ENCODE data around the gene NPHS1. TPM values are rescaled to one million over a fixed set of nuclear protein-coding genes. Genes with fewer than 3 reads are reported as not detected.

The NPHS1 gene
- total and polyA plus RNA-seq, 9 donors: 0.01 to 1.0 (median 0.12) TPM; not detected in 6

DNA sequence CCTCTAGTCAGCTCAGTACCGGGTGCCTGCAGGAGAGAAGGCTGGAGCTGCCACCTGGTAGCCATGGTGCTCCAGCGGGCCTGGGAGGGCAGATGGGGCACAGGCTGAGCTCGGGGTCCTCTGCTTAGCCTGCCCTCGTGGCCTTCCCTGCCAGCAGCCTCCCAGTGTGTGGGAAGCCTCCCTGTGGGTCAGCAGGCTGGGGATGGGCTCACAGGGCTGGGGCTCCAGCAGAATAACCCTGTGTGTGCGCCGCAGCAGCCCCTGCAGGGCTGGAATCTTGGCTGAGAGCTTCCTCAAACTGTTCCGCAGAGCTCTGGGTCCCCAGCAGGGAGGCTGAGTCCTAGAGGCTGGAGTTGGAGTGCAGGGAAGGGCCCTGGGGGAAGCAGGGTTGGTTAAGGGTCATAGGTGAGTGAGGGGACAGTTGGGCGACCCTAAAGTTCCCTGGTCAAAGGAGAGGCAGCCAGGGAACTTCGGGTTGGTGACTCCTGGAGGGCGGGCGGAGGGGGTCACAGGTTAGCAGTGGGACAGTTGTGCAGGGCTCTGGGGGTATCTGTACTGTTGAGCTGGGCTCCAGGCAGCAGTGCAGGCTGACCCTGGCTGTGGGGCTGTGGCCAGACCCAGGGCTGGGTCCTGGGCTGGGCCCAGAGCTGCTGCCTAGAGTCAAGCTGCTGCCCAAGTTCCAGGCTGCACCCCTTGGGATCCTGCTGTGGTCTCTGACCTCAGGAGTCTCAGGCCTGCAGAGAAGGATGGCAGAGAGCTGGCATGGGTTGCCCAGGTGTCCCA, 62.9 kb downstream of the NPHS1 start:
- Histone ChIP-seq H3K4me1 (ENCODE audit: insufficient read depth) (no peaks in the 10 kb centered on the region), H3K27me3 (no peaks in the 10 kb centered on the region), H3K9me3 (no peaks in the 10 kb centered on the region), H3K4me3 (no peak overlapping the region), H3K36me3 (no peaks in the 10 kb centered on the region), H3K27ac (no peak overlapping the region)
- 72 to 90% (median 83%) methylated on average over 7 to 11 of the region's 11 CpGs for WGBS, 3 donors
- TF ChIP-seq, protein P1, sequence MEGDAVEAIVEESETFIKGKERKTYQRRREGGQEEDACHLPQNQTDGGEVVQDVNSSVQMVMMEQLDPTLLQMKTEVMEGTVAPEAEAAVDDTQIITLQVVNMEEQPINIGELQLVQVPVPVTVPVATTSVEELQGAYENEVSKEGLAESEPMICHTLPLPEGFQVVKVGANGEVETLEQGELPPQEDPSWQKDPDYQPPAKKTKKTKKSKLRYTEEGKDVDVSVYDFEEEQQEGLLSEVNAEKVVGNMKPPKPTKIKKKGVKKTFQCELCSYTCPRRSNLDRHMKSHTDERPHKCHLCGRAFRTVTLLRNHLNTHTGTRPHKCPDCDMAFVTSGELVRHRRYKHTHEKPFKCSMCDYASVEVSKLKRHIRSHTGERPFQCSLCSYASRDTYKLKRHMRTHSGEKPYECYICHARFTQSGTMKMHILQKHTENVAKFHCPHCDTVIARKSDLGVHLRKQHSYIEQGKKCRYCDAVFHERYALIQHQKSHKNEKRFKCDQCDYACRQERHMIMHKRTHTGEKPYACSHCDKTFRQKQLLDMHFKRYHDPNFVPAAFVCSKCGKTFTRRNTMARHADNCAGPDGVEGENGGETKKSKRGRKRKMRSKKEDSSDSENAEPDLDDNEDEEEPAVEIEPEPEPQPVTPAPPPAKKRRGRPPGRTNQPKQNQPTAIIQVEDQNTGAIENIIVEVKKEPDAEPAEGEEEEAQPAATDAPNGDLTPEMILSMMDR (IDR thresholded peaks at IDR 0.05): no peak
- TF ChIP-seq POLR2A (IDR thresholded peaks at IDR 0.05): no peak
- TF ChIP-seq EP300 (IDR thresholded peaks at IDR 0.05): no peak
- DNase-seq: no peak
- intact Hi-C loops (cut with DNase I): loop anchor here in 1 of 4 donors (10.0 kb wide), 1 partner anchor 135 kb away; no protein-coding TSS in a partner anchor

DNA sequence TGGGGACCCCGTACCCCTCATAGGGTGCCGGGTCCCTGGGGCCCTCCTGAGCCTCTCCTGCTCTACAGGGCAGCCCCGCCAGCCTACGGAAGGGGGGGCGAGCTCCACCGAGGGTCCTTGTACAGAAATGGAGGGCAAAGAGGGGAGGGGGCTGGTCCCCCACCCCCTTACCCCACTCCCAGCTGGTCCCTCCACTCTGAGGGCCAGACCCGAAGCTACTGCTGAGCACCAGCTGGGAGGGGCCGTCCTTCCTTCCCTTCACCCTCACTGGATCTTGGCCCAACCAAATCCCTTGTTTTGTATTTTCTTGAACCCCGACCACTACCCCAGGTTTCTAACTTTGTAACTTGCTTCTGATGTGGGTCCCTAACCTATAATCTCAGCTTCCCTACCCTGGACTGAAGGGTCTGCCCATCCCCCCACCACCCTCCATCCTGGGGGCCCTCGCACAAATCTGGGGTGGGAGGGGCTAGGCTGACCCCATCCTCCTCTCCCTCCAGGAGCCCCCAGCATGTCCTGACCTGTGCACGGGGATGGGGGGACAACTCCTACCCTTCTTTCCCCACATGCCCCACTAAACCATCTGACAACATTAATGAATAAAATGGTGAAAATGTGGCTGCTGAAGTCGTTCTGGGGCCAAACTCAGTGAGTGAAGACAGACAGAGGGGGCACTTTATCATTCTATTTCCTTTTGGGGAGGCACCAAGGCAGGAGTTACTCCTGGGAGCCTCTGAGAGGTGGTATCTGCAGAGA, 63.9 kb downstream of the NPHS1 start:
- no peak for DNase-seq
- H3K4me1 ChIP-seq (ENCODE audit: insufficient read depth): no peaks in the 10 kb centered on the region
- TF ChIP-seq, protein P1 (IDR thresholded peaks at IDR 0.05): no peak
- no peak for TF ChIP-seq EP300 (IDR thresholded peaks at IDR 0.05)
- no peak for TF ChIP-seq POLR2A (IDR thresholded peaks at IDR 0.05)
- WGBS, 3 donors: 70 to 75% (median 74%) methylated on average over 11 to 12 of the region's 12 CpGs
- no peak overlapping the region for H3K4me3 ChIP-seq
- intact Hi-C loops (cut with DNase I): loop anchor here in 1 of 4 donors (10.0 kb wide), 1 partner anchor 136 kb away; no protein-coding TSS in a partner anchor
- no peak overlapping the region for H3K27ac ChIP-seq
- H3K36me3 ChIP-seq: no peaks in the 10 kb centered on the region
- H3K9me3 ChIP-seq: no peaks in the 10 kb centered on the region
- no peaks in the 10 kb centered on the region for H3K27me3 ChIP-seq

DNA sequence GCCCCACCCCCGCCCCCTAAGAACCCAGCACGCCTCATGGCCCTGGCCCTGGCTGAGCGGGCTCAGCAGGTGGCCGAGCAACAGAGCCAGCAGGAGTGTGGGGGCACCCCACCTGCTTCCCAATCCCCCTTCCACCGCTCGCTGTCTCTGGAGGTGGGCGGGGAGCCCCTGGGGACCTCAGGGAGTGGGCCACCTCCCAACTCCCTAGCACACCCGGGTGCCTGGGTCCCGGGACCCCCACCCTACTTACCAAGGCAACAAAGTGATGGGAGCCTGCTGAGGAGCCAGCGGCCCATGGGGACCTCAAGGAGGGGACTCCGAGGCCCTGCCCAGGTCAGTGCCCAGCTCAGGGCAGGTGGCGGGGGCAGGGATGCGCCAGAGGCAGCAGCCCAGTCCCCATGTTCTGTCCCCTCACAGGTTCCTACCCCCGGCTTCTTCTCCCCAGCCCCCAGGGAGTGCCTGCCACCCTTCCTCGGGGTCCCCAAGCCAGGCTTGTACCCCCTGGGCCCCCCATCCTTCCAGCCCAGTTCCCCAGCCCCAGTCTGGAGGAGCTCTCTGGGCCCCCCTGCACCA, 65.0 kb downstream of the NPHS1 start:
- intact Hi-C loops (cut with DNase I): loop anchor here in 1 of 4 donors (10.0 kb wide), 1 partner anchor 137 kb away; no protein-coding TSS in a partner anchor
- 83 to 91% (median 89%) methylated on average over 12 to 15 of the region's 15 CpGs for WGBS, 3 donors
- Histone ChIP-seq H3K27ac (no peak overlapping the region), H3K36me3 (no peaks in the 10 kb centered on the region), H3K4me1 (ENCODE audit: insufficient read depth) (no peaks in the 10 kb centered on the region), H3K9me3 (no peaks in the 10 kb centered on the region), H3K4me3 (no peak overlapping the region), H3K27me3 (no peaks in the 10 kb centered on the region)
- DNase-seq: no peak
- TF ChIP-seq EP300 (IDR thresholded peaks at IDR 0.05): no peak
- TF ChIP-seq, protein P1 (IDR thresholded peaks at IDR 0.05): no peak
- no peak for TF ChIP-seq POLR2A (IDR thresholded peaks at IDR 0.05)
